DMS53 treated with DMSO at 0.1 percent for 48 hours (cell line): ENCODE data around the gene FAM72B.
"Not testable (repeated sequence)": the region's sequence is repeated elsewhere in the genome, so short reads cannot be mapped to it uniquely, and the experiment has no call there.

Experiments used
- DNase-seq: peaks from one replicate; lab custom pipeline; 2025; ENCODE audit not compliant: unreplicated experiment; lab: John Stamatoyannopoulos, UW

FAM72B gene

DNA sequence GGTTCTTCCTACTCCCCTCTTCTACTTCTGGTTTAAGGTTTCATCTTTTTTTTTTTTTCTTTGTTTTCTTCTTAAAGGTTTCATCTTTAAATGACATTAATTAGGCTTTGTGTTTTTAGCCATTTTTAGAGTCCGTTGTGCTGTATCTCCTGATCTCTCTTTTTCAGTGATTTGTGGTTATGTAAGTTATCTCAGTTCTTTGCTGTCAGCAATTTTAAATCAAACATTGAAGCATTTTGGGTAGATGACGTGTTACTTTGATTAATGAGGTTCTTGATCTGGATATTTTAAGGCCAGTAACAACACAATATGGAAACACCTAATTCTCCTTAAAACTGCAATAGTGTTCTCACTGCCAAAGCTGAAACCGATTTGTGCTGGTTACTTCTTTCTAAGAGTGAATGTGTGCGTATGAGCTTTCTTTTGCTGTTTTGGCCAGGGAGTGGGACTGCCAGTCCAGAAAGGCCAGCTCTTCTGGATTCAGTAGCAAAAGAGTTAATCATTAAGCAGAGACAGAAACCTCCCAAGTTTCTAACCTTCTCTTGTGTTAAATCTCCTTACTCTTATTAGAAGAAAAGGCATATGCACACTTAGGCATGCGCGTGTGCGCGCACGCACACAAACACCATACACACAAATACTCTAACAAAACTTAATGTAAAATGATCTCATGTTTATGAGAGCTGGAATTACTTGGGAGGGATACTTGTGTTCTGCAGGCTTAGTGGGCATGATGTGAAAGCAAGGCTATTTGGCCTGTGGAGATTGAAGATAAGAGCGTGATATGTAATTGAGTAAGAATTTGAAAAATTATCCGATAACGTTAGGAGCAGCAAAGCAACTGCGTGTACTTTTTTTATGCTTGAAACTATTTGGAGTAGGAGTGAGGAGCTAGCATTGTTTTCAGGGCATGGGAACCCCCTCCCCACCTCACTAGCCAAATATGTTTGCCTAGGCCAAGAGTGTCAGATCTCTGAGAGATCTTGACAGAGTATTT lies 17.1 kb upstream of the FAM72B start:
- DNase-seq, result not testable (repeated sequence)

DNA sequence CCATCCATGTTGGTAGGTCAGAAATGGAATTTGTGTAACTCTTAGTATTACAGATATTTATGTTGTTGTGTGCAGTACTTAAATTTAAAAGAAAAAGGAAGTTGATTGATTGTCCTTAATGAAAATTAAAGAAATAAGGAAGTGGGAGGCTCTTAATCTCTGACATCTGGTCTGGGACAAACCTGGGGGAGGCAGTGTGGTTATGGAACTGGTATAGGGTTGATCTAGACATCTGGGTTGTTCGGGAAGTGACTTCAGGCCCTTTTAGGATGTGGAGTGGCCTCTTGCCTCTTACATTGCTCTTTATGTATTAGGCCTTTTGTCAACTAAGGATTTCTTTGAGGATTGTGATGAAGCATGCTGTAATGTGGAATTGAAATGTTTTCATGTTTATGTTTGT lies 16.1 kb upstream of the FAM72B start:
- DNase-seq, result not testable (repeated sequence)

DNA sequence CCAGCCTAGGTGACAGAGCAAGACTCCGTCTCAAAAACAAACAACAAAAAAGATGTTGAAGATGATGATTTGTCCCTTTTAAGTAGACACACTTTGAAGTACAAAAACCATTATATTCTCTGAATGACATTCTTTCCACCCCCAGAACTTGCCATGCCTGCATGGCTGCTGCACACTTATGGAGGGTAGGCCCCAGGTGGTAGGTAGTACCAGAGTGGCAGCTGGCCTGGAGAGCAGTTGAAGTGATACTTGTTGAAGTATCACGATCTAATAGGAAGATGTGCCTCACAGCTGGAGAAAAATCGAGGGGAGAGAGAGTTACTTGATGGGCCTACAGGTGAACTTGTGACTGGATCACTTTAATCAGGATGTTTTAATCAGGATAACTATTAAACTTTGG lies 15.6 kb upstream of the FAM72B start:
- not testable (repeated sequence) for DNase-seq

DNA sequence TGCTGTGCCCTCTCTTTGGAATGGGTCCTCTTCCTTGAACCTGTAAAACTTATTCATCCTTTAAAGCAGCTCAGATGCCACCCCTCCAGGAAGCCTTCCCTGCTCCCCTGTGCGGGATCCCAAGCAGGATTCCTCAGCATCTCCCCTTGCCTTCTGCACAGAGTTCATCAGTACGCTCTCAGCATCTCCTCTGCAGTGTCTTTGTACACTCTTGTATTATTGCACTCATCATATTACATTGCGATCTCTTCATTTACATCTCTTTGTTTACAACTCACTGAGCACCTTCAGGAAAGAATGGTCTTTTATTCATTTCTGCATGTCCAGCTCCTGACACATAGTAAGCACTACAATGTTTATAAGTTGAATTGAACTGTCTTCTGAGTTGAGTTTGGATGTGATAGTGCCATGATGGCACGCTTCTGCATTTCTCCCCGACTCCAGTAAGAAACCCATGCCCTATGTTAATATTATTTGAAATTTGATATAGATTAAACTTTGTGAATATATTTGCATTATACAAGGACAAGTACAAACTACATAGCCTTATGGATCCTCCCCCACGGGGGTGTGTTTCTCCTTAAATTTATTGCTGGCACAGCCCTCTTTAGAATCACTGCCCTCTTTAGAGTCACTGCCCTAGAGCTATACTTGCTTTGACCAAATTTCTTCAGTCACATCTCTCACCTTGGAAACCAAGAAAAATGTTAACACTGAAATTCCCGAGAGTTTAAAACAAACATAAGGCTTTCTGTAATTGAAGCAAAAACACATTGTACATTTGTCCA lies 13.1 kb upstream of the FAM72B start:
- not testable (repeated sequence) for DNase-seq

DNA sequence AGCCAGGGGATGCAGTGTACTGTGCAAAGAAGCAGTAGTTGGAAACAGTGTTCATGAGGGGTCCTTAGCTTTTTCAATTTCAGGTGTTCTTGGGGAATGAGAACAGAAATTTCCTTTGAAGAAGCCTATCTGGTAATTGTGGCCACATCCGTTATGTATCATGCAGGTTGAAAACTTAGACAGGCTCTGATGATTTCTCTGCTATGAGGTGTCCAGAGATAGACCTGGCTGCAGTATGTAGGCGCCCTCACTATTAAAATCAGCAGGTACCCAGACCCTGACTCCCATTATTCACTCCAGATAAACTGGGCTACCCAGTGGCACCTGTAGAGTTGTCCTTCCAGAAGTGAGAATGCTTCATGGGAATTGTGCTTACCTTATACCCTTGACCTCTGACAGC lies 8.4 kb upstream of the FAM72B start:
- DNase-seq, result not testable (repeated sequence)

DNA sequence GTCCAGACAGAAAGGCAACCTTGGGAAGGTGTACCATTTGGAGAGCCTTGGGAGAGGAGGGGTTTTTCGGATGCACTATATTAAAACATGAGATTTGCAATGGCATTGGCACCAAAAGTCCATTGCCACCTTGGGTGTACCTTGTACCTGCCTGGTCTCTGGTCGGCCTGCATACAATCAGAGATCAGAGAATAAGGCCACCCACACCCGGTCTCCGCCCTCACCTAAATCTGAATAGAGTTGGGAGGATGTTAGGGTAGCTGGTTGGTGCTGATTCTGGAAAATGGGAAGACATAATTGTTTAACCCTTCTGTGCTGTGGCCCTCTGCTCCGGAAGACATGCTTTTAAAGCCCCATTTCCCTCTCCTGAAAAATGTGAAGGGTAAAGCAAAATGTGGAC lies 3.8 kb upstream of the FAM72B start:
- DNase-seq, result not testable (repeated sequence)

DNA sequence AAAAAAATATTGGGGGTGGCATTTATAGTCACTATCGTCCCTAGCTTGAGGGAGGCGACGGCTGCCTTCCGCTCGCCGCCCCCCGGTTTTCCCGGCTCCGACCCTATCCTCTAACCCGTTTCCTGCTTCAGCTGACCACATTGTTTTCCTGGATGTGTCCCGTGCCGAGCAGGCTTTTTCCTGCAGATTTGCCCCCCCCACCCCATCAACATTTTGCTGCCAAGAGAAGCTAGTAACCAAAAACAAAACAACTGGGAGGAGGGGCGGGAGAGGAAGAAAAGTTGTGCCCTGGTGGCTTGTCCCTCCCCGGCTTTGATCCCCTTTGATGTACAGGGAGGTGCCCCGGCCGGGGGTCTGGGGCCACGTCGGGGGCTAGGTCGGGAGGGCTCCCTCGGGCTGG lies 2.1 kb upstream of the FAM72B start:
- DNase-seq, result not testable (repeated sequence)

DNA sequence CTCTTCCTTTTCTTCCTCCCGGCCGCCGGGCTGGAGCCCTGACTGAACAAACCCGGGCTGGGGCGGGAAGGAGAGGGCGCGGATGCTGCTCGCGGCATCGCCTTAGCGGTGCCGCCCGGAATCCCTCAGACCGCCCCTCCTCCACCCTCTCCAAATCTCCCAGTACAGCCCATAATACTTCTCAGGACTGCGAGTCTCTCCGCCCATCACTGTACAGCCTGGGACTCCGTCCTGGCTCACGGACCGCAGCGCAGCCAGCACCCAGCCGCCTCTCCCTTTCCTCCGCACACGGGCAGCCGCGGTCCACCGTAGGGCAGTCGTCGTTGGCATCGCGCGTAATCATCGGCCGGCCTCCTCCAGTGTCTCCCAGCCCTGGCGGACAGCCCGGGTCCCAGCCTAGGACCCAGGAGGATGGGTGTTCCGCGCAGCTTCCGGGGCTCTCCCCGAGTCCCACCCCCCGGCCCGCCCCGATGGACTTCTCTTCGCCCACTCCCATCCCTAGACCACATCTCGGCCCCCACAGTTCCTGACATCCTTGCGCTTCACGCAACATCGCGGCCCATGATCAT lies 1.1 kb upstream of the FAM72B start:
- DNase-seq, result not testable (repeated sequence)

DNA sequence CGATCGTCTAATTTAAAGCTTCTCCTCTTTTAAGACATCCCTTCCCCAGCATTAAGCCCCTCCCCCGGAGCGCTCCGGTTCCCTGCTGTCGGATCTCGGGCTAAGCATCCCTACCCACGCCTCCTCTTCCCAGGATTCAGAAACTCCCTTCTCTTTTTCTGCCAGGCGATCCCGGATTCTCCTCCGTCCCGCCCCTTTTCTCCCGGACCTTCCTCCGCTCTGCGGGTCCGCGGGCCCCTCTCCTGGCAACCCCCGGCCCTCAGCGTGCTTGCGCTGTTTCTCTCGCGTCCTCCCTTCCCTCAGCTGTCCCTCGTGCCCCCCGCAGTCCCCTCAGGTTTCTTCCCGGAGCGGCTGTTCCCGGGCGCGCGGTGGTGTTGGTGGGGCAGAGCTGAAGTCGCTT lies 273 bp downstream of the FAM72B start:
- DNase-seq, result not testable (repeated sequence)

DNA sequence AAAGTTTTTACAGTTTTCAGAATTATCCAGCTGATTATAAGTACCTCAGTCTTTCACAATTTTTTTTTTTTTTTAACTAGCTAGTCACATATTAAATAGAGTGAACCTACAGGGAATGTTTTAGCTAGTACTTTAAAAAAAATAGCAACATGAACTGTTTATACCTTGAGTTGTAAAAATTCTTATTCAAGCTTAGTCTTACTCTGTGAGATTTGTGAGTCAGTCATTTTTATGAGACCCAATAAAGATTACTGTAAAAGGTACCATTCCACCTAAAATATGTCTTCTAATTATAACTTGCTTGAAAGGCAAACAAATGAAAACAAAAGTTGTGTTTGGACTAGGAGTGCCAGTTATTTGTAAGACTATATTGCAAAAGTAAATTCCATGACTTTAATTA lies 5.9 kb downstream of the FAM72B start:
- DNase-seq, result not testable (repeated sequence)

DNA sequence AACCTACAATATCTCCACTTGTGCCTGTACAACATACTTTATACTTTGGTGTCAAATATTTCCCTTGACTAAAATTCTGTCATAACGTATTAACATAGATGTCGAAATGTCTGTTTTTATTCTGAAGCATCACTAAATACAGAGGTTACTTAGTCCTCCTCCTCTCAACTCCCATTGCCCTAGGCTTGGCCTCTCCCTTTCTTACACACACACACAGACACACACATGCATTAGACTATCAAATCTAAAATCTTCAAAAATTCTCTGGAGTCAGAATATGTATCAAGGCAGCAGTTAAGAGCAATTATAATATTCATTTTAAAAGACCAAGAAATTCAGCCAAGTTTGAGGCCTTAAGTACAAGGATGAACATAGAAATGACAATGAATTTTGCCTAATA lies 7.5 kb downstream of the FAM72B start:
- DNase-seq, result not testable (repeated sequence)

DNA sequence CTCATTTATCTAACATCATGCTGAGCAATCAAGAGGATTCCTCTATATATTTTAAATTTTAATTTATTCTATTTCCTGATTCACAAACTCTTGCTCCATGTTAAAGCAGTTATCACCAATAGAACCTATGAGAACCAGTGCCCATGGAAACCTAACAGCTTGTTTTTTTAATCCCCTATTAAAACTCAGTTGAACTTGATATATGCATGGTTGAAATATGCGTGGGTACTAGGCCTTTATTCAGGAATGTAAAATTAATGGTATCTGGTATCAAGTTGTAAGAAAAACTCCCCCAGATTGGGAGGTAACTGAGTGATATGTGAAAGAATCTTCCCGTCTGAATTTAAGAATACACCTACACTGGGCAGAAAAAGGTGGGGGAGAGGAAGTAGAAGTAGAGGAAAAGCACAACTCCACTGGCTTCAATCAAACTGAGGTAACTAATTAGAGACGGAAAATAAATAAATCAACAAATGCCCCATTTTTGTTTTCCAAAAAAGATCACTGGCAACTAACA lies 15.9 kb downstream of the FAM72B start:
- DNase-seq, result not testable (repeated sequence)

DNA sequence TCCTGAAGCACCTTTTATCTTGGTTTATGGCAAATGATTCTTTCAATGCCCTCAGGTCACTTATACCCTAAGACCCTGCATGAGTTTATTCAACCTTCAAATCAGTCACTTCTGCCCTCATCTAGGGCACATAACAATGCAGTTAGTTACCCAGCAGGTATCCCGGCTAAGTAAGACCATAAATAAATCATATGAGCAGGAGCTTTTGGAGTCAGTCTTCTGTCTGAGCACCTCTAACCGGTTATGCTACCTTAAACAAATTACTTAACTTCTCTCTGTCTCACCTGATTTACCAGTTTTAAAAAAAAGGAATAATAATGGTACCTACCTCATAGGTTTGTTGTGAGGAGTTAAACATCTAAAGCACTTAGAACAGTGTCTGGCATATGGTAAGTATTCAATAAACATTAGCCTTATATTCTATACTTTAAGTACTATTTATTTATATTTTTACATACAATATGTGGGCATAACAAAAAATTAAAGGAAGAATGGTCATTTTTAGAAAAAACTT lies 16.9 kb downstream of the FAM72B start:
- DNase-seq, result not testable (repeated sequence)

DNA sequence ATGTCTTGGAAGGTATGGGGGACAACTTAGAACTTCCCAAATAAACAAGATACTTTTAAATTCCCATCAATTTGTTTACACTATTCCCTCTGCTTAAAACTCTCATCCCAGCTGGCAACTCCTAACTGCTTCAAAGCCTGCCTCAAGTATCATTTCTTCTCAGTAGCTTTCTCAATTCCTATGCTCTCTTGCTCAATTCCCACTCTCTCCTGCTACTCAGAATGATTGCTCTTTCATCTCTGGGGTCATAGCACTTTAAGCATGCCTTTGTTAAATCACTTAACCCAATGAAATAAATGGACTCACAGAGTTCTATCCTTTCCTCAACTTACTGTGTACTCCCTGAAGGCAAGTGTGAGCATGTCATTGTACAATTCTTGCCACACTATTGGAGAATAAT lies 18.8 kb downstream of the FAM72B start:
- not testable (repeated sequence) for DNase-seq

DNA sequence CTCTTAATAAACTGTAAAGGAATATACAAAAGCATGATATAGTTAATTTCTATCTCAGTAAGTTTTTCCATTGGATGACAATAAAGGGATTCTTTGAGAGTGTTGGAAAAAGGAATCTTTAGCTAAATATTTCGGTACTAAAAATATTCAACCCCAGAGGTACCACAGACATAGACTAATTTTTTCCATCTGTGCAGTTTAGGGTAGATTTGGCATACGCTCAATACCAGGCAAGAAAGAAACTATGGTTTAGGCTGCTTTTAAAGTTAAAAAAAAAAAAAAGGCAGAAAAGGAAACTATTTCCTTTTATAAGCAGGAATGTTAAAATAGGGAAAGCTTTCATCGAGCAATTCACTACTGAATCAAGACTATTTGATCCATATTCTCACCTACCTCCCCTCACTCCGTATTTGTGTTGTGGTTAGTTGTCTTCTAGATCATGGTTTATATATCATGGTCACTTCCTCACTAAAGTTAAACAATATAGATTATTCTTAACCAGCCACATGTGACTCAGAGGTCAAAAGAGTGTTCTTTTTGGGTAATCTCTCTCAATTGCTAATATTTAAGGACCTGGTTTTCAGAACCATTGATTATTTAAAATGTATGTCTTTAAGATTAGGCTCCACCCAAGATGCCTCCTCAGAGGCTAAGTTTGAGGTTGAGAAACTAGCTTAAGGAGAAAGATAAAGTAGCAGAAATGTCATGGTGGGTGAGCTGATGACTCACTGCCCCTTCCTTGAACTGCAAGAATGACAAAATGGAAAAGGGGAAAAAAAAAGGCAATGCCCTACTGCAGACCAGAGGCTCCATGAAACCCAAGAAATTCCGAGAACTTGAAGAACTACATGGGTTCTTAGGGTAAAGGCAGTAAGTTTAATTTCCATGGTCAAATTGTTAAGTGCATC lies 20.0 kb downstream of the FAM72B start:
- DNase-seq, result not testable (repeated sequence)

DNA sequence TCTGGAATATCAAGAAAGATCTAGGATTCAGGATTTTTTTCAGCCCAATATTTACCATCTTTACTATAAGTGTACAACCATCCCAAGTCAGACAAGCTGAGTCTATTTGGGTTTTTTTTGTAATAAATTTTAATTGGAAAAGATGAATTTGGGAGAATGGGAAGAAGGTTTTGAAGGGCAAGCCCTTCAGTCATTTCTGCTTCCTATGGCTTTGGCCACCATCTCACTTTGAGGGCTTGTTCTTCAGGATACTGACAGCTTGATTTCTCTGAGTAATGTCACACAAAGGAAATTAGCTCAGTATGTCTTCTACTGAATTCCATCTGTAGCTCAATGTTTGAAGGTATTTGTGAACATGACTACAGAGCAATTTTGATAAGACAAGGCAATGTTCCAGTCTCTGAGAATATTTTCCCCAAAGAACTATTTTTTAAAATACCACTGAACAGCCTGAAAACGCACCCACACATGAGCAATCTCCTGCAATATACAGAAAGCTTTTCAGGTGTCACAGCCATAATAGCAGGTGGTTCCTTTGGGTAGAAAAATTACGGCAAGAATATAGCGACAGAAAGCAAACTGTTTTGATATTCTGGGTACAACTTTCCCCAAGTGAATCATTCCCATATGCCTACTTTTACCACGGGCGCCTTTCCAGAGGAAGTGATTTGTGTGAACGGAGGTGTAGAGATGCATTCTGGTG lies 22.8 kb downstream of the FAM72B start:
- not testable (repeated sequence) for DNase-seq

DNA sequence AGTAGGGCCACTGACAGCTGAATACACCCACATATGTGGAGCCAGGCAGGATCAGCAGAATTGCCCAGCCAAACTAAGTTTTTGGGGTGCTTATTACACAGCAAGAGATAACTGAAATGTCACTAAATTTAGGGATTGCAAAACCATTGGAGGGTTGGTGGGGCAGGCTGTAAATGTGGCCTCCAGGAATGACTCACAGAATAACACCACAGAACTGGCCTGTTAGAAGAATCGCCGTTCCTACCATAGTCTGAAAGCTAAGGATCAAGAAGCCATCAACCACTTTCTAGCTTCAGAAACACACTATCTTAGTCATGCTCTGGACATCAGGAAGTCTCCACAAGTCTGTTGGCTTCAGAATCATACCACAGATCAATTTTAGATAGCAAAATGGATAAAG lies 24.0 kb downstream of the FAM72B start:
- not testable (repeated sequence) for DNase-seq

DNA sequence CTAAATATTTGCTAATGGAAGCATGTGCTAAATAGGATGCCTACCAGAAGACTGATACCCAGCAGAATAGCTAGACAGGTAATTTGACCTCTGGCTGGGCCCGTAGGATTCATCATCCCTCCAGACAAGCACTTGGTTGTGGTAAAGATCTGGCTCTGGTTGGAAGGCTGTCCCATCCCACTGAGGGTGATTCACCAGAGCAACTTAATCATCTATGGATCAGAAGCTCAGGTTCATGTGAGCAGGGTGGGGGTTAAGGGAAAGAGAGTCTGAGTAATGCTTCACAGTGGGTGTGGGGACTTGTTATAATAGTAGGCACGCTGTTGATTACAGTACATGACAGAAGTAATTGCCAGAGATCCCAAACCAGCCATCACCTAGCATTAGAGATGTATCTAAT lies 26.5 kb downstream of the FAM72B start:
- not testable (repeated sequence) for DNase-seq

DNA sequence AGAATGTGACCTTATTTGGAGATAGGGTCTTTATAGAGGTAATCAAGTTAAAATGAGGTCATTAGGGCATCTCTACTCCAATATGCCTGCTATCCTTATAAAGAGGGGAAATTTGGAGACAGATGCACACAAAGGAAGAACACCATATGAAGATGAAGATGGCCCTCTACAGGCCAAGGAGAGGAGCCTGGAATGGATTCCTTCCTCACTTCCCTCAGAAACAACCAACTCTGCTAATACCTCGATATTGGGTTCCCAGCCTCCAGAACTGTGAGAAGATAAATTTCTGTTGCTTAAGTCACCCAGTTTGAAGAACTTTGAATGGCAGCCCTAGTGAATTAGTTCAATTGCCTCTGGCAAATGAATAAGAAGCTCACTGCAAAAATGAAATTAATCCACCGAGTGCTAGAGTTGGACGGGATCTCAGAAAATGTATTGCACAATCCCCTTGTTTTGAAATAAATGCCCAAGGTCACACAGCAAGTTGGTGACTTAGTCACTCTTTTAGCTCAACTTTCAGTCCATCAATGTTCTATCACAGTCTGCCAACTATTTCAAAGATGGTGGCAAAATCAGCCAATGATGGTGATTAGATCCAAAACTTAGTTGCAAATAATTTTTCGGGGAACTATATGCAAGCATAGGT lies 27.1 kb downstream of the FAM72B start:
- DNase-seq, result not testable (repeated sequence)
